ENCODE data around the gene TRIM25. TPM values are rescaled to one million over a fixed set of nuclear protein-coding genes. Genes with fewer than 3 reads are reported as not detected.

TRIM25 gene
- total and polyA plus RNA-seq, 5 experiments from 2014 or later, result 5.1 to 63.9 (median 5.4) TPM

DNA sequence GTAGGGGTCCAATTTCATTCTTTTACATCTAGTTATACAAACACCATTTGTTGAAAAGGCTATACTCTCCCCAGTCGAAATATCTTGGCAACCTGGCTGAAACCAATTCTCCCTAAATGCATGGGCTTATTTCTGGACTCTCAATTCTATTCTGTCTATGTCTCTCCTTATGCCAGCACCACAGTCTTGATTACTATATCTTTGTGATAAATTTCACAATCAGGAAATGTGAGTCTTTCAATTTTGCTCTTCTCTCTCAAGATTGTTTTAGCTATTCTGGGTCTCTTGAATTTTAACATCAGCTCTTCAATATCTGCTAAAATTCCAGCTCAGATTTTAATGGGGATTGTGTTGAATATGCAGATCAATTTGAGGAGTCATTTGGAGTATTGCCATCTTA lies 5.9 kb upstream of the TRIM25 start:
- Mint-ChIP-seq H3K27ac (no peak overlapping the region), H3K27me3 (no peaks in the 10 kb centered on the region), H3K36me3 (peaks cover 0 to 6% (median 0%) of the 10 kb centered on the region in 3 donors), H3K4me1 (peaks cover 3 to 16% (median 12%) of the 10 kb centered on the region in 4 donors), H3K9me3 (peaks cover 0 to 10% (median 3%) of the 10 kb centered on the region in 9 donors), H3K4me3 (no peak overlapping the region)
- DNase-seq (no peak), ATAC-seq (no peak)
- POLR2A ChIA-PET, result interaction anchor here (0.7 kb wide), 1 partner anchor 68 kb away, joined by 5 read pairs; no protein-coding TSS in a partner anchor

DNA sequence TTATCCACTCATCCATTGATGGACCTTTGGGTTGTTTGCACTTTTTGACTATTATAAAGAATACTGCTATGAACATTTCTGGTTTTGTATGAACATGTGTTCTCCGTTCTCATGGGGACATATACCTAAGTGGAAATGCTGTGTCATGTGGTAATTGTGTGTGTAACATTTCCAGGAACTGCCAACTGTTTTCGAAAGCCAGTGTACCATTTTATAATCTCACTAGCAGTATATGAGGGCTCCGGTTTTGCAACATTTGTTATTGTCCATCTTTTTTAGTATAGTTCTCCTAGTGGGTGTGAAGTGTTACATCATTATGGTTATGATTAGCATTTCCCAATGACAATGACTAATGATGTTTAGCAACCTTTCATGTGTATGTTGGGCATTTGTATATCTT lies 5.1 kb upstream of the TRIM25 start:
- H3K36me3 Mint-ChIP-seq, result peaks cover 0 to 6% (median 0%) of the 10 kb centered on the region in 3 donors
- H3K27ac Mint-ChIP-seq, result no peak overlapping the region
- POLR2A ChIA-PET, result interaction anchor here (0.7 kb wide), 1 partner anchor 69 kb away, joined by 5 read pairs; no protein-coding TSS in a partner anchor
- ATAC-seq, result no peak
- no peak overlapping the region for H3K4me3 Mint-ChIP-seq
- DNase-seq, result no peak
- peaks cover 0 to 10% (median 3%) of the 10 kb centered on the region in 9 donors for H3K9me3 Mint-ChIP-seq
- H3K4me1 Mint-ChIP-seq, result peaks cover 7 to 21% (median 17%) of the 10 kb centered on the region in 4 donors
- no peaks in the 10 kb centered on the region for H3K27me3 Mint-ChIP-seq

DNA sequence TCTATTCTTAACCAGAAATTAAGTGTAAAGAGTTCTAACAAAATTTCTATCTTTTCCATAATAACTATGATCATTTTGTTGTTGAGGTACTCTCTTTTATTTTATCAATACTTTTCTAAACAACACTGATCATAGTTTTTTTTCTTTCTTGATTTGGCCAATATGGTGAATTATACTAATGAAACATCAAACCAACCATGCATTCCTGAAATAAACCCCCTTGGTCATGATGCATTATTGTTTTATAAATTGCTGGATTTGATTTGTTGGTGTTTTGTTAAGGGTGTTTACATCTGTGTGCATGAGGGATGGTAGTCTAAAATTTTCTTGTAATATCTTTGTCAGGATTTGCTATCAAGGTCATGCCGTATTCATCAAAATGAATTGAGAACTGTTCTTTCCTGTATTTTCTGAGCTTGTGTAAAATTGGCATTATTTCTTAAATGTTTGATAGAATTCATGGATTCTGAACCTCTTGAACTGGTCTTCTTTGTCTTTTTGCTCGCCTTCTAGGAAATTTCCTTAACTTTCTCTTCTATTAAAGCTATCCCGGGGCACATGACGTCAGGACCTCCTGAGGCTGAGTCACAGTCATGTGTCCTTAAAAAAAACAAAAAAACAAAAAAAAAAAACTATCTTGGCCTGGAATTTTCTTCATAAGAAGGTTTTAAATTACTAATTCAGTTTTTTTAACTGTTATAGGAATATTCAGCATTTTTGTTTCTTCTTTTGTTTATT lies 3.9 kb upstream of the TRIM25 start:
- no peak overlapping the region for H3K4me3 Mint-ChIP-seq
- DNase-seq (no peak), ATAC-seq (no peak)
- no peak overlapping the region for H3K27ac Mint-ChIP-seq
- POLR2A ChIA-PET, result no interaction called here
- H3K4me1 Mint-ChIP-seq, result peaks cover 7 to 21% (median 17%) of the 10 kb centered on the region in 4 donors
- H3K9me3 Mint-ChIP-seq, result peaks cover 0 to 10% (median 3%) of the 10 kb centered on the region in 9 donors
- H3K36me3 Mint-ChIP-seq, result peaks cover 0 to 6% (median 0%) of the 10 kb centered on the region in 3 donors
- no peaks in the 10 kb centered on the region for H3K27me3 Mint-ChIP-seq

DNA sequence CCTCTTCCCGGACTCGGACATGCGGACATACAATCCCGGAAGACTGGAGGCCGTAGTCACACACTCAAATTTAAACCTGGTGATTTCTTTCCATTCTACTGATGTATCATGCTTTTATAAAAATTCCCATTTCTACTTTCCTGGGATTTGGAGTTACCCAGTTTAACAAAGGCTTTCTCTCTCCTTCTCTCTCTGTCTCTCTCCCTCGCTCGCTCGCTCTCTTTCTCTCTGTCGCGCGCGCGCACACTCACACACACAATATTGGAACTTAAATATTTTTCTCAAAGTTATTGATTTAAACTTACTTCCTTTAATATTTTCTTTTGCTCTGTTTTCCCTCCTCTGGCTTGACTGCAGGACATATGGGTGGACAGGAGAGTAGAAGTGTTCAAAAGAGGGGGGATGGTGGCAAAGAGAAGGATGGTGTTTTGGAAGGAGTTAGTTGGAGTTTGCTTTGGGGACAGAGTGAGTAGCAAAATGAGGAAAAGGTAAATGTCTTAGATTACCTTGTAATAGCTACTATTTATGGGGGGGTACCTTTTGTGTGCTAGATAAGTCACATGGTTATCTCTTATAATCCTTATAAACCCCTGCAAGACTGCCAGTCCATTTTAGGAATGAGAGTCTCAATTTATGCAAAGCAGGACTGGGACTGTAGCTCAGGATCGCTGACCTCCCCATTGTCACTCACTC lies 878 bp upstream of the TRIM25 start:
- Mint-ChIP-seq H3K9me3 (peaks cover 0 to 10% (median 3%) of the 10 kb centered on the region in 9 donors), H3K4me1 (peaks cover 17 to 49% (median 44%) of the 10 kb centered on the region in 4 donors), H3K36me3 (peaks cover 0 to 7% (median 6%) of the 10 kb centered on the region in 3 donors), H3K27me3 (no peaks in the 10 kb centered on the region), H3K4me3 (peak overlapping the region; percentile 77 to 97 (median 94)), H3K27ac (peak overlapping the region; percentile 86 to 97 (median 92))
- DNase-seq (no peak), ATAC-seq (no peak)
- POLR2A ChIA-PET, result interaction anchor here (0.8 to 1.6 kb wide), 9 partner anchors 9 to 320 kb away, joined by 3 to 20 read pairs (median 4); partner anchors contain the start of genes C17orf67 and DGKE

DNA sequence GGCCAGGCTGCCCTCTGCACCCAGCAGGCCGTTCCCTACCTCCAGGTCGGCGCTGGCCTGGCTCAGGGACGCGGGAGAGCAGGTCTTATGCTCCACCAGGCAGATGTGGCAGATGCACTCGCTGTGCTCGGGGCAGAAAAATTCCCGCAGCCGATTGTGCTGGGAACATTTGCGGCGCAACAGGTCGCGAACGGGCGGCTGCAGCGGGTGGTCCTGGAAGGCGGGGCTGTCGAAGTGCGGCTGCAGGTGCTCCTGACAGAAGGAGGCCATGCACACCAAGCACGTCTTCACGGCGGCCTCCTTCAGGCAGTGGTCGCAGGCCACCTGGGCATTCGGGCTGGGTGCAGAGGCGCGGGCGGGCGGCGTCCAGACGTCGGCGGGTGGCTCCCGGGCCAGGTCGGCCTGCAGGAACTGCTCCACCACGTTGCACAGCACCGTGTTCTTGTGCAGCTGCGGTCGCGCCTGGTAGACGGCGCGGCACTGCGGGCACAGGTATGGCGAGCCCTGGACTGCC lies 439 bp downstream of the TRIM25 start:
- no peaks in the 10 kb centered on the region for H3K27me3 Mint-ChIP-seq
- DNase-seq (peak in 1 of 10 donors; percentile 24), ATAC-seq (peak; percentile 71 to 73)
- POLR2A ChIA-PET, result interaction anchor here (0.8 to 1.6 kb wide), 9 partner anchors 8 to 319 kb away, joined by 3 to 20 read pairs (median 4); partner anchors contain the start of genes AKAP1, C17orf67, COIL and DGKE
- H3K27ac Mint-ChIP-seq, result peak overlapping the region; percentile 86 to 97 (median 94)
- peak overlapping the region; percentile 77 to 97 (median 94) for H3K4me3 Mint-ChIP-seq
- peaks cover 23 to 61% (median 55%) of the 10 kb centered on the region in 4 donors for H3K4me1 Mint-ChIP-seq
- peaks cover 0 to 10% (median 3%) of the 10 kb centered on the region in 9 donors for H3K9me3 Mint-ChIP-seq
- peaks cover 0 to 12% (median 6%) of the 10 kb centered on the region in 3 donors for H3K36me3 Mint-ChIP-seq

DNA sequence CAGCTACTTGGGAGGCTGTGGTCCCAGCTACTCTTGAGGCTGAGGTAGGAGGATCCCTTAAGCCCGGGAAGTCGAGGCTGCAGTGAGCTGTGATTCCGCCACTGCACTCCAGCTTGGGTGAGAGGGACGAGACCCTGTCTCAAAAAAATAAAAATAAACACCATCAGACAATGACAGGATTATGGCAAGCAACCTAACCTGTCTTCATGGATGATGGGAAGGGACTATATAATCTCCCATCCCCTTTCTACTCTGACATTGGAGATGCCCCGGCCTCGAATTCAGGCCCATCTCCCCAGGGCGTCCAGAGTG lies 893 bp downstream of the TRIM25 start:
- Mint-ChIP-seq H3K4me3 (peak overlapping the region; percentile 77 to 97 (median 94)), H3K36me3 (peaks cover 0 to 17% (median 4%) of the 10 kb centered on the region in 3 donors), H3K27ac (peak overlapping the region; percentile 89 to 97 (median 94)), H3K27me3 (no peaks in the 10 kb centered on the region), H3K4me1 (peaks cover 24 to 65% (median 59%) of the 10 kb centered on the region in 4 donors), H3K9me3 (peaks cover 0 to 9% (median 3%) of the 10 kb centered on the region in 9 donors)
- POLR2A ChIA-PET, result interaction anchor here (0.6 to 1.5 kb wide), 4 partner anchors 41 to 318 kb away, joined by 3 to 20 read pairs (median 6); partner anchors contain the start of genes C17orf67, COIL and DGKE
- no peak for ATAC-seq
- no peak for DNase-seq

DNA sequence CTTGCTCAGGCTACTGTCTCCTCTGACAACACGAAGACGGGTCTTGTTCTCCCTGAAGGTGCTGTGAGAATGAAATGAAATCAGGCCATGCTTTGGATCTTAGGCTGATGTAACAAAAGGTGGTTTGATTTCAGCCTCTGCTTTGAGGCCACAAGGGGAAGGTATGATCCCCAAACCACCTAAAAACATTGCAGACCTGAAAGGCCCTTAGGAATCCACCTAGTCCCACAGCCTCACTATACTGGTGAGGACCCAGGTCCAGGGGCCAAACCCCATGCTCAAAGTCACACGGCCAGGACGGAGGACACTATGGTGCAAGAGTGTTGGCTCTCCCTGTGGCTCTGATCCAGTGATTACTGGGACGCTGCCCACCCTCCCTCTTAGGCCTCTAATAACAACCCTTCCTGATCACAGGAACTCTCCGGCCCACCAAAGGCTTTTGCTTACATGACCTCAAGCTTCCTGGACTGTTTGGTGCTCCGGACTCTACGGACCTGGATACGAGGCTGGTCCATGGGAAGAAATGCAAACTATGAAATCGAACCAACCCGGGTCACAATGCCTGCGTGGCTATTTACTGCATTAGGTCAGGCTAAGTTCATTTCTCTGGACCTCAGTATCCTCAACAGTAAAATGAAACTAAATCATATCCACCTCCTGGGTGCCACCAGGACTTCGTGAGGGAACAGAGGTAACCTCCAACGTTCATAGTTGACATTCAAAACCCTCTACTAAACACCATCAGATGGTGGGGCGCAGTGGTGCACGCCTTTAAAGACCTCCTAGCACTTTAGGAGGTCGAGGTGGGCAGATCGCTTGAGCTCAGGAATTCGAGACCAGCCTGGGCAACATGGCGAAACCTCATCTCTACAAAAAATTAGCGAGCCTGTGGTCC lies 1.5 kb downstream of the TRIM25 start:
- no peak for DNase-seq
- Mint-ChIP-seq H3K27ac (peak overlapping the region; percentile 82 to 97 (median 94)), H3K9me3 (peaks cover 0 to 3% (median 0%) of the 10 kb centered on the region in 9 donors), H3K27me3 (no peaks in the 10 kb centered on the region), H3K4me3 (peak overlapping the region; percentile 77 to 97 (median 94)), H3K4me1 (peaks cover 26 to 71% (median 62%) of the 10 kb centered on the region in 4 donors), H3K36me3 (peaks cover 0 to 23% (median 3%) of the 10 kb centered on the region in 3 donors)
- no peak for ATAC-seq
- POLR2A ChIA-PET, result interaction anchor here (0.6 to 0.8 kb wide), 3 partner anchors 40 to 659 kb away, joined by 3 read pairs; no protein-coding TSS in a partner anchor

DNA sequence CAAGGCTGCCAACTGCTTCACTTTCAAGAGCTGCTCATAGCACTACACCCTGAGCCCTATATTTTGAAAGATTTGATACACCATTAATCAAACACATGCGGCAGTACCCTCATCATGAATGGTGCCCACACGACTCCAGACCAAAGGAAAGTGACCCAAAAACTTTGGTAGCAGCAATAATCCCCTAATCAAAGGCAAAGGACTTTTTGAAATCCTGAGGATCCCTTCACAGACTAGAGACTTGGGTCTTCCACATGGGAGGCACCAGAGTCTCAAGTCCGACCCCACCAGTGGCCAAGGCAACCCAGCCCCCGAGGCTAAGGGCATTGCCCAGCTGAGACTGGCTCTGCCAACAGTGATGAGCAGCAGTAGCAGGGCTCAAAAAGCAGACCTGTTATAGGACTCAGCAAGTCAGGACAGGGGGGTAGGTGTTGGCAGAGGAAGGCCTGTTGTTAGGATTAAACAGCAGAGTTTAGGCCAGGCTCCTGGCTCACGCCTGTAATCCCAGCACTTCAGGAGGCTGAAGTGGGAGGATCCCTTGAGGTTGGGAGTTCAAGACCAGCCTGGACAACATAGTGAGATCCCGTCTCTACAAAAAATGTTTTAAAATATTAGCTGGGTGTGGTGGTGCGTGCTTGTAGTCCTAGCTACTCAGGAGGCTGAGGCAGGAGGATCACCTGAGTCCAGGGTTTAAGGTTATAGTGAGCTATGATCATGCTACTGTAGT lies 3.2 kb downstream of the TRIM25 start:
- POLR2A ChIA-PET, result no interaction called here
- Mint-ChIP-seq H3K36me3 (peaks cover 4 to 40% (median 13%) of the 10 kb centered on the region in 3 donors), H3K4me3 (peak overlapping the region; percentile 6 to 97 (median 46)), H3K4me1 (peaks cover 27 to 72% (median 66%) of the 10 kb centered on the region in 4 donors), H3K9me3 (no peaks in the 10 kb centered on the region), H3K27ac (peak overlapping the region in 8 of 10 donors; percentile 2 to 90 (median 70)), H3K27me3 (no peaks in the 10 kb centered on the region)
- DNase-seq (no peak), ATAC-seq (no peak)

DNA sequence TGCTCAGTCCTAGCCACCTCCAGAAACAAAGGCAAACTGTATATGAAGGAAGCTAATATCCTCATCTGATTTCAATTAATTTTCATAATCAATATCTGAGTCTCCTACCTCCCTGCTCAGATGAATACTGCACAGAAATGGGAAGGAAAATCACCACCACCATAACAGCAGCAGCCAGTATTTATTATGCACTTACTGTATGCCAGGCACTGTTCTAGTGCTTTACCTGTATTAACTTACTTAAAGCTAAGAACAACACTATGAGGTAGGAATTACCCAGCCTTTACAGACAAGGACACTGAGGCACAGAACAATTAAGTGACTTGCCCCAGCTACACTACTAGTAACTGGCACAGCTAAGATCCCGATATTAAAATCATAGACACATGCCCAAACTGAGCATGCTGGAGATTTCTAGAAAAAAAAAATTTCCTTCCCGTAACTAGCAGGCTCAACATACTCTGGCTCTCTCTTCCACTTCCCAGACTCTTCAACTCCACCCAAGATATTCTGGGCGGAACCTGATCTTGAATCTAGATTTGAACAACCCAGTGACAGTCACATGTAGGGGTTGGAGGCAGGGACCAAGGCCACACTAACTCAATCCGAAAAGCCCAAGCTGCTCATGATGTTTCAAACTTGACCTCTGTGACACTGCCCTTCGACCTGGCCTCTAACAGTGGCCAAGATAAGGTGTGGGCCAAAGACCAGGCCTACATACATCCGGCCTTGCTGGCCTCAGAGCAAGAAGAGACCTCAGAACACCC lies 3.9 kb downstream of the TRIM25 start:
- peak overlapping the region; percentile 2 to 90 (median 48) for H3K27ac Mint-ChIP-seq
- DNase-seq (no peak), ATAC-seq (no peak)
- POLR2A ChIA-PET, result no interaction called here
- no peaks in the 10 kb centered on the region for H3K27me3 Mint-ChIP-seq
- H3K9me3 Mint-ChIP-seq, result no peaks in the 10 kb centered on the region
- peaks cover 5 to 44% (median 15%) of the 10 kb centered on the region in 3 donors for H3K36me3 Mint-ChIP-seq
- H3K4me3 Mint-ChIP-seq, result peak overlapping the region; percentile 6 to 97 (median 45)
- peaks cover 27 to 66% (median 60%) of the 10 kb centered on the region in 4 donors for H3K4me1 Mint-ChIP-seq

DNA sequence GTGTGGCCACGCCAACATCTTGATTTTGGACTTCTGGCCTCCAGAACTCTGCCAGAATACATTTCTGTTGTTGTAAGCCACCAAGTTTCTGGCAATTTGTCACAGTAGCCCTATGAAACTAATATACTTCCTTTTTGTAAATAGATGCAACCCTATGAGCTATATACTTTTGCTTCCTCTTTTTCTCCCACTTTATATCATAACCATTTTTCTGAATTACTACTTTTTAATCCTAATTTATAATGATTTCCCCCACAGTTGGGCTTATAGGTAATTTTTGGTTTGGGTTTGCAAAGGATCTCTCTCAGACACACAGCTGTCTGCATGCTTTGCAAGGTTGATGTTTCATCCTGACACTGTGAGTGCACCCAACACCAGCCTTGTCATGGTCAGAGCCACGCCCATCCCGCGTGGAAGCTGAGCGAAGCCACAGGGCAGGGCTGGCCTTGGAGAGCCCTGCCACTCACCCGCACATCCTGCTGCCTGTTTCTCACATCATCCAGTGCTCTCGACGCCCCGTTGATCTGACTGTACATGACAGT lies 5.8 kb downstream of the TRIM25 start:
- Mint-ChIP-seq H3K4me3 (peak overlapping the region in 2 of 10 donors; percentile 30 to 74), H3K36me3 (peaks cover 13 to 62% (median 23%) of the 10 kb centered on the region in 3 donors)
- POLR2A ChIA-PET, result no interaction called here

More for the DNA sequence above, 5.8 kb downstream of the TRIM25 start:
- H3K9me3 Mint-ChIP-seq, result no peaks in the 10 kb centered on the region
- H3K27me3 Mint-ChIP-seq, result no peaks in the 10 kb centered on the region
- peak in 1 of 10 donors; percentile 34 for DNase-seq
- peaks cover 27 to 66% (median 61%) of the 10 kb centered on the region in 4 donors for H3K4me1 Mint-ChIP-seq
- peak overlapping the region; percentile 50 to 90 (median 76) for H3K27ac Mint-ChIP-seq
- peak; percentile 49 to 57 for ATAC-seq
